ENCODE data around the gene ZNF827.

Gene ZNF827

DNA sequence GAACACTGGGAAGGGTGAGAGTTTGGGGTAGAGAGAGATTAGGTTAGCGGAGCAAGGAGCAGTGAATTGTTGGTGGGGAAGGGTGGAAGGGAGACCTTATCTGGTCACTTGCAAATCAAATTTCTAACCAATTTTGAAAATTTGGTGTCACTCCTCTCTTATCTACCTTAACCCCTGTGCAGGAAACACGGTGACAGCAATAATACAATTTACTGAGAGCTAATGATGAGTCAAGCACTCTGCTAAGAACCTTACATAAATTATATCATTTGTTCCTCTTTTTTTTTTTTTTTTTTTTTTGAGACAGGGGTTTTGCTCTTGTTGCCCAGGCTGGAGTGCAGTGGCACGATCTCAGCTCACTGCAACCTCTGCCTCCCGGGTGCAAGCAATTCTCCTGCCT lies 142.3 kb downstream of the ZNF827 start:
- Histone ChIP-seq H3K27me3 (no peaks in the 10 kb centered on the region), H3K27ac (no peak overlapping the region), H3K4me3 (no peak overlapping the region), H3K9me3 (no peaks in the 10 kb centered on the region), H3K4me1 (no peaks in the 10 kb centered on the region), H3K36me3 (peaks cover 0 to 8% (median 0%) of the 10 kb centered on the region in 3 donors)
- TF ChIP-seq, protein P1, sequence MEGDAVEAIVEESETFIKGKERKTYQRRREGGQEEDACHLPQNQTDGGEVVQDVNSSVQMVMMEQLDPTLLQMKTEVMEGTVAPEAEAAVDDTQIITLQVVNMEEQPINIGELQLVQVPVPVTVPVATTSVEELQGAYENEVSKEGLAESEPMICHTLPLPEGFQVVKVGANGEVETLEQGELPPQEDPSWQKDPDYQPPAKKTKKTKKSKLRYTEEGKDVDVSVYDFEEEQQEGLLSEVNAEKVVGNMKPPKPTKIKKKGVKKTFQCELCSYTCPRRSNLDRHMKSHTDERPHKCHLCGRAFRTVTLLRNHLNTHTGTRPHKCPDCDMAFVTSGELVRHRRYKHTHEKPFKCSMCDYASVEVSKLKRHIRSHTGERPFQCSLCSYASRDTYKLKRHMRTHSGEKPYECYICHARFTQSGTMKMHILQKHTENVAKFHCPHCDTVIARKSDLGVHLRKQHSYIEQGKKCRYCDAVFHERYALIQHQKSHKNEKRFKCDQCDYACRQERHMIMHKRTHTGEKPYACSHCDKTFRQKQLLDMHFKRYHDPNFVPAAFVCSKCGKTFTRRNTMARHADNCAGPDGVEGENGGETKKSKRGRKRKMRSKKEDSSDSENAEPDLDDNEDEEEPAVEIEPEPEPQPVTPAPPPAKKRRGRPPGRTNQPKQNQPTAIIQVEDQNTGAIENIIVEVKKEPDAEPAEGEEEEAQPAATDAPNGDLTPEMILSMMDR (IDR thresholded peaks at IDR 0.05), result no peak
- no peak for DNase-seq
- intact Hi-C loops (cut with DNase I; ENCODE audit: low total_unique reads), result no loop called here

DNA sequence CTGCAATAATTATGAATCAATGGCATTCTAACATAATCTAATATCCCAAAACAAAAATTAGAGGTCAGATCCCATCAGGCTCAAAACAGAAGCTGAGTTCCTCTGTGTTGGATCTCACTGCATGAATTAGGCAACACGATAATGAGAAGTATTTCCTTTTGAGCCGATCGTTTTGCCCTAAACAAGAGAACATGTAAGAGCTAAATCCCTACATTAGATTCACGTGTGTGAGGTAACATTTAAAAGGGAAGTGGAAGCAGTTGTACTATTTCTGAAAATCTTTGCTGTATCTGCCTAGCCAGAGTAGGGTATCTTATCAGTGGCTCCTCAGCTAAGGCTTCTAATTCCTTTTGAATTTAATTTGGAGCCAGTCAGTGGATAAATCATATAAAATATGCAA lies 143.1 kb downstream of the ZNF827 start:
- H3K27ac ChIP-seq, result no peak overlapping the region

DNA sequence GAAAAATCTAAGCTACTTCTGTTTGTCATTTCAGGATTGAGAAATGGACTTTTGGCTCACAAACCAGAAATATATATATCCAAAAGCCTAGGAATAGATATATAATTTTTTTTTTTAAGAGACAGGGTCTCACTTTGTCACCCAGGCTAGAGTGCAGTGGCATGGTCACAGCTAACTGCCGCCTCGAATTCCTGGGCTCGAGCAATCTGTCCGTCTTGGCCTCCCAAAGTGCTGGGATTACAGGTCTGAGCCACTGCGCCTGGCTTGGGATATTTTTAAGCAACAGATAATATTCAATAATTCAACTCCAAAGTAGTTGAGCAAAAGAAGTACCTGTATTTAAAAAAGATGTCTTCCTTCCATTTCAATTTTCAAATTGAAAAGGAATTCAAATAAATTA lies 146.2 kb downstream of the ZNF827 start:
- intact Hi-C loops (cut with DNase I; ENCODE audit: low total_unique reads), result no loop called here

More for the DNA sequence above, 143.1 kb downstream of the ZNF827 start:
- H3K36me3 ChIP-seq, result peaks cover 0 to 8% (median 0%) of the 10 kb centered on the region in 3 donors
- no peaks in the 10 kb centered on the region for H3K27me3 ChIP-seq
- H3K4me3 ChIP-seq, result no peak overlapping the region
- intact Hi-C loops (cut with DNase I; ENCODE audit: low total_unique reads), result no loop called here
- no peak for DNase-seq
- no peaks in the 10 kb centered on the region for H3K4me1 ChIP-seq
- TF ChIP-seq, protein P1 (IDR thresholded peaks at IDR 0.05), result no peak
- H3K9me3 ChIP-seq, result no peaks in the 10 kb centered on the region

DNA sequence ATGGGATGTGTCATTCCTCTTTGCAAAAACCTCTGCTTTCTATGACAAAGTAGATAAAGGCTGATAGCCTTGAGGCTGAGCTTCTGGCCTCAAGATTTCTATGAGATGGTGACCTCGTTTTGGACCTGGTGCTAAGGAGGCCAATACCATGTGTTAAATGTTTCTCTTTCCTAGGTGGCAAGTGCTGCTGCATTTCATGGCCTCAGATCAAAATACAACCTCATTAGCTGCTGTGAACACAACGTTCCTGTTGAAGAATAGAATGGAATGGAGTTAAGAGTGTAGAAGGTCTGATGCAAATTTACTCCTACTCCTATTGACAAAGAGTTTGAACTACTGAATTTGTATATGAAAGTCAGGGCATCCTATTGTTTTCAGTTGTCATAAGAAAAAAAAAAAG lies 146.6 kb downstream of the ZNF827 start:
- no peak overlapping the region for H3K27ac ChIP-seq
- H3K27me3 ChIP-seq, result no peaks in the 10 kb centered on the region
- no peaks in the 10 kb centered on the region for H3K4me1 ChIP-seq
- H3K36me3 ChIP-seq, result no peaks in the 10 kb centered on the region
- TF ChIP-seq, protein P1 (IDR thresholded peaks at IDR 0.05), result no peak
- no peak overlapping the region for H3K4me3 ChIP-seq
- no peak for DNase-seq
- H3K9me3 ChIP-seq, result no peaks in the 10 kb centered on the region
- intact Hi-C loops (cut with DNase I; ENCODE audit: low total_unique reads), result no loop called here

More for the DNA sequence above, 146.2 kb downstream of the ZNF827 start:
- TF ChIP-seq, protein P1 (IDR thresholded peaks at IDR 0.05), result no peak
- Histone ChIP-seq H3K4me3 (no peak overlapping the region), H3K4me1 (no peaks in the 10 kb centered on the region), H3K27ac (no peak overlapping the region), H3K36me3 (no peaks in the 10 kb centered on the region), H3K9me3 (no peaks in the 10 kb centered on the region), H3K27me3 (no peaks in the 10 kb centered on the region)
- DNase-seq, result no peak

DNA sequence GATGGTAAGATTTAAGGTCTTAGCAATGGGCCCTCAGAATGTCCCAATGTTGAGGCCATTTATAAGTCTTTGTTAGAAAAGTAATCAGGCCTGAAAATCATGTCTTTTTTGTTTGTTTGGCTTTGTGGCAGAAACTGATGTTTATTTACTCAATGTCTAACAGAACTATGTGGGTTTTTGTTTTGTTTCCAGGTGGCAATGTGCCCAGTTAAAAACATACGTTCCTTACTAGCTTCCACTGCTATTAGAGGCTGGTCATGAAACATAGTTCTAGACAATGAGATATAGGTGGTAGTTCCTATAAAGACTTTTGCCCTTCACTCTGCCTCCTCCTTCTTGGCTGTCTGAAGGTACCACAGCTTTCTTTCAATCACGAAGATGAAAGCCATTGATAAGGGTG lies 149.9 kb downstream of the ZNF827 start:
- DNase-seq, result no peak
- TF ChIP-seq, protein P1 (IDR thresholded peaks at IDR 0.05), result no peak
- H3K4me3 ChIP-seq, result no peak overlapping the region
- no peaks in the 10 kb centered on the region for H3K9me3 ChIP-seq
- intact Hi-C loops (cut with DNase I; ENCODE audit: low total_unique reads), result no loop called here
- H3K27me3 ChIP-seq, result no peaks in the 10 kb centered on the region
- no peak overlapping the region for H3K27ac ChIP-seq
- no peaks in the 10 kb centered on the region for H3K36me3 ChIP-seq
- peaks cover 0 to 15% (median 5%) of the 10 kb centered on the region in 4 donors for H3K4me1 ChIP-seq

DNA sequence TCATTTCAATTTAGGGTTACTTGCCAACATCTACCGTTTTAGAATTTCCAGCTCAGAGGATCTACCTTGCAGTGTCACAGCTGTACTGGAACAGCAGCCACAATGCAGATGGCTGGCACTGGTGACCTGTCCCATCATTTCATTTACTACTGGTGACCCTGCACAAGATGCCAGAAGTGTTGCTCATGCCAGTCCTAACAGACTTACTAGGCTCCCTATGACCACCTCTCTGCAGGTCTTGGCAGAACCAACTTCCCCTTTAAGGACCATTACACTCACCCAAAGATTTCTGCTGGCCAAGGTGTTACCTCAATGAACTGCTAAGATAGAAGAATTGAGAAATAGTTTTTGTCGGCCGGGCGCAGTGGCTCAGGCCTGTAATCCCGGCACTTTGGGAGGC lies 151.8 kb downstream of the ZNF827 start:
- Histone ChIP-seq H3K27me3 (no peaks in the 10 kb centered on the region), H3K27ac (no peak overlapping the region), H3K4me1 (peaks cover 0 to 15% (median 5%) of the 10 kb centered on the region in 4 donors), H3K36me3 (no peaks in the 10 kb centered on the region), H3K9me3 (no peaks in the 10 kb centered on the region), H3K4me3 (no peak overlapping the region)
- TF ChIP-seq, protein P1 (IDR thresholded peaks at IDR 0.05), result no peak
- intact Hi-C loops (cut with DNase I; ENCODE audit: low total_unique reads), result no loop called here
- DNase-seq, result no peak
